K562 (cell line): Measurements from ENCODE around the gene GPR35. TPM values are rescaled to one million over a fixed set of nuclear protein-coding genes. Genes with fewer than 3 reads are reported as not detected.

ENCODE experiments used
- ATAC-seq: fragments of 200-7000 bp; cut with Tn5 transposase; 3 replicates; pipeline ENCODE4 v1.9.1; 2020; ENCODE audit warnings: moderate library complexity
- BruUV-seq: library from RNA; stranded (reverse); fragments of 400-500 nt; replicated peaks from 2 replicates; lab custom pipeline; 2021; lab: Mats Ljungman, UMichigan
- CTCF ChIA-PET: fragments of 300-600 bp; formaldehyde crosslinking; extraction: SDS; loops from one replicate; lab custom pipeline; 2021; ENCODE audit warnings: low intra/inter-chr PET ratio; lab: Yijun Ruan, JAX
- POLR2A ChIA-PET: fragments of 300-600, 350-650 bp; sonication (Branson Sonifier 250); formaldehyde crosslinking; extraction: SDS; loops from one replicate; lab custom pipeline; 2021; ENCODE audit warnings: antibody characterized with exemption, inconsistent platforms; lab: Yijun Ruan, JAX
- DNase-seq, 4 experiments: peaks; one replicate each; pipeline versions ENCODE4 v3.0.0 to v3.0.0-alpha.2; 2011 to 2018; ENCODE audit warnings: low spot score in 3 of 4, mixed read lengths in 3 of 4; ENCODE audit errors: extremely low read depth in 1 of 4
- FAIRE-seq: peaks from 2 replicates; lab custom pipeline; 2011; peaks lifted over from hg19 to GRCh38; lab: Jason Lieb, UNC
- H2AFZ ChIP-seq: 2 replicates; pipeline ENCODE4 v1.6.0; 2011; ENCODE audit warnings: low read depth, low read length, control low read depth, inconsistent platforms
- H3K27ac ChIP-seq: fragments of 200-600 bp; 3 replicates; pipeline ENCODE4 v1.8.0; 2011; ENCODE audit warnings: low read depth, mild to moderate bottlenecking, control low read depth, inconsistent platforms, low read length, moderate library complexity, mixed read lengths; ENCODE audit errors: extremely low read depth
- H3K27me3 ChIP-seq, 2 experiments: fragments of 300-600 bp in 1 of 2; 2 replicates in 1 of 2; 3 replicates in 1 of 2; pipeline versions ENCODE4 v1.6.0 to v1.8.0; 2011; ENCODE audit warnings: inconsistent platforms in 2 of 2, low read length in 2 of 2, mild to moderate bottlenecking in 1 of 2, mixed read lengths in 1 of 2, moderate library complexity in 1 of 2; ENCODE audit not compliant: control insufficient read depth in 2 of 2, insufficient read depth in 2 of 2
- H3K36me3 ChIP-seq: fragments of 300-600 bp; 3 replicates; pipeline ENCODE4 v1.8.0; 2011; ENCODE audit warnings: mild to moderate bottlenecking, low read length, inconsistent platforms; ENCODE audit not compliant: control insufficient read depth, insufficient read depth
- H3K4me1 ChIP-seq, 2 experiments: fragments of 200-600 bp in 1 of 2; replicated peaks in 1 of 2; 2 replicates in 1 of 2; 3 replicates in 1 of 2; pipeline versions ENCODE4 v1.5.1 to v1.8.0; 2011; ENCODE audit warnings: inconsistent platforms in 2 of 2, low read length in 2 of 2, mild to moderate bottlenecking in 1 of 2, mixed read lengths in 1 of 2, moderate library complexity in 1 of 2; ENCODE audit not compliant: control insufficient read depth in 2 of 2, insufficient read depth in 2 of 2
- H3K4me2 ChIP-seq: 2 replicates; pipeline ENCODE4 v1.6.1; 2011; ENCODE audit warnings: low read length, control low read depth, inconsistent platforms, mixed read lengths; ENCODE audit not compliant: insufficient read depth
- H3K4me3 ChIP-seq: fragments of 200-600 bp; sonication (generic), shearing (Covaris generic); 2 replicates; pipeline ENCODE4 v1.5.1; 2016; ENCODE audit warnings: control low read depth, inconsistent platforms
- H3K79me2 ChIP-seq: fragments of 200-600 bp; 3 replicates; pipeline ENCODE4 v1.8.0; 2011; ENCODE audit warnings: low read length, inconsistent platforms; ENCODE audit not compliant: control insufficient read depth, insufficient read depth
- H3K9ac ChIP-seq, 2 experiments: 2 replicates each; pipeline versions ENCODE4 v1.6.0 to v1.6.1; 2011; ENCODE audit warnings: low read depth in 2 of 2, low read length in 2 of 2, control low read depth in 1 of 2, inconsistent platforms in 1 of 2, mild to moderate bottlenecking in 1 of 2, mixed read lengths in 1 of 2; ENCODE audit not compliant: insufficient read depth in 1 of 2
- H3K9me1 ChIP-seq: one replicate; pipeline ENCODE4 v1.6.0; 2011; ENCODE audit warnings: inconsistent platforms, mild to moderate bottlenecking, low read length, moderate library complexity; ENCODE audit not compliant: control insufficient read depth, insufficient read depth
- H3K9me3 ChIP-seq: replicated peaks from 2 replicates; pipeline ENCODE4 v1.5.1; 2011; ENCODE audit warnings: low read depth, low read length, inconsistent platforms; ENCODE audit not compliant: control insufficient read depth, insufficient read depth
- H4K20me1 ChIP-seq: replicated peaks from 2 replicates; pipeline ENCODE4 v1.6.1; 2011; ENCODE audit warnings: low read length, inconsistent platforms, mixed read lengths; ENCODE audit not compliant: control insufficient read depth, insufficient read depth
- DACH1 ChIP-seq: fragments of 450-650 bp; IDR thresholded peaks from 2 replicates; pipeline ENCODE4 v1.6.1; 2018; ENCODE audit not compliant: partially characterized antibody
- HLTF ChIP-seq: fragments of 450-650 bp; IDR thresholded peaks from 2 replicates; pipeline ENCODE4 v1.6.1; 2016
- HMG20A ChIP-seq: fragments of 450-650 bp; formaldehyde crosslinking; conservative IDR thresholded peaks from 2 replicates; pipeline ENCODE4 v1.4.0; 2020; ENCODE audit warnings: mild to moderate bottlenecking, mixed read lengths
- KDM2B ChIP-seq: fragments of 250-450 bp; sonication (Bioruptor Pico); IDR thresholded peaks from 2 replicates; pipeline ENCODE4 v1.8.0; 2021; ENCODE audit warnings: mild to moderate bottlenecking, moderate library complexity
- SAFB2 ChIP-seq: fragments of 200-400 bp; formaldehyde crosslinking; IDR thresholded peaks from 2 replicates; pipeline ENCODE4 v1.6.1; 2018; ENCODE audit warnings: borderline replicate concordance, low read length, low read depth, moderate library complexity; ENCODE audit not compliant: severe bottlenecking
- WGBS: fragments of 100-300 bp; shearing (Covaris generic); methylation state at CpG from one replicate; pipeline ENCODE4 v1.1.6; 2016; ENCODE audit warnings: low coverage, mixed read lengths; ENCODE audit not compliant: insufficient coverage; ENCODE audit errors: missing lambda C conversion rate; 5-methylcytosine and 5-hydroxymethylcytosine counted together
- in situ Hi-C: fragments of 300-500 bp; cut with MboI; formaldehyde crosslinking; loops from 4 replicates; pipeline ENCODE4 v1.15.0; 2018; ENCODE audit warnings: inconsistent platforms, mixed read lengths
- intact Hi-C: fragments of 100-400 bp; cut with micrococcal nuclease; formaldehyde crosslinking; loops from 2 replicates; pipeline ENCODE4 v1.14.2; 2022
- polyA plus RNA-seq, 8 experiments: library from polyadenylated mRNA; depleted of rRNA in 4 of 8; stranded (reverse) in 5 of 8; unstranded in 3 of 8; fragments of >200 nt; fragmentation: Nextera tagmentation in 2 of 8; fragmentation: Illumina TruSeq in 1 of 8; extraction: Ambion mirVana in 2 of 8; extraction: Trizol in 1 of 8; gene quantifications; 2 replicates each; pipeline versions ENCODE4 v1.2.1 to v1.2.3, GENCODE V29; 2011 to 2014; ENCODE audit warnings: inconsistent platforms in 1 of 8, missing spikeins in 1 of 8
- total RNA-seq, 7 experiments: library from RNA; depleted of rRNA in 6 of 7; stranded (reverse); fragments of >200 nt in 6 of 7; fragmentation: Illumina TruSeq in 2 of 7; extraction: Trizol in 2 of 7; gene quantifications; 2 replicates each; pipeline versions ENCODE4 v1.2.1 to v1.2.3, GENCODE V29; 2011 to 2021; ENCODE audit warnings: low replicate concordance in 1 of 7
- TF ChIP-seq, protein P1 (sequence below): fragments of 150-350 bp; conservative IDR thresholded peaks from 2 replicates; pipeline ENCODE4 v1.6.1; 2014; ENCODE audit warnings: low read length
- TF ChIP-seq, protein P2 (sequence below), 2 experiments: fragments of 450-650 bp; IDR thresholded peaks; 2 replicates each; pipeline ENCODE4 v1.6.1; 2018; ENCODE audit warnings: mild to moderate bottlenecking in 2 of 2, low read depth in 1 of 2; ENCODE audit not compliant: partially characterized antibody in 2 of 2
- TF ChIP-seq, protein P3 (sequence below): fragments of 250-450 bp; sonication (Bioruptor Pico); IDR thresholded peaks from 2 replicates; pipeline ENCODE4 v1.8.0; 2022; ENCODE audit warnings: inconsistent platforms, mild to moderate bottlenecking, moderate library complexity, borderline replicate concordance
- TF ChIP-seq, protein P4 (sequence below): sonication (generic); formaldehyde crosslinking; IDR thresholded peaks from 2 replicates; pipeline ENCODE4 v1.8.1; 2023; ENCODE audit warnings: mild to moderate bottlenecking, missing genetic modification reagents

The GPR35 gene
- total and polyA plus RNA-seq, 9 of the 15 experiments (the other 6 are each of a cell fraction or from before 2014, with no cell fraction given): 0.04 to 0.50 (median 0.29) TPM; not detected in 3

DNA sequence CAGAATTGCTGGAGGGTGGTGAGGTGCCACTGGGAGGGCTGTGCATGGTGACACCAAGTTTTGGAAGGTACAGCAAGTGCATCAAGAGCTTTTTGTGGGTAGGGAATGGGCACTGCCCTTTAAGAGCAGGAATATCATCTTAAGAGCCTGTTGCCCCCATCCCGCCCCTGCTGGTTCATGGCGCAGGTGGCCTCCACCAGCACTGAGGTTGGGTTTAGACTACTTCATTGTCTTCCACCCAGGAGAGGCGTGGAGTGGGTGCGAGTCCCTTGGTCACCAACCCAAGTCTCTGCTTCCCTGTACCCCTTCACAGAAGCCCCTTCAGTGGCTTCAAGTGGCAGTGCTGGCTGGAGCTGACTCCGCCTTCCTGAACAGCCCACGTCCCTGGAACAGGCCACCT is 49.2 kb upstream of the GPR35 start:
- in situ Hi-C loops: no loop called here
- Histone ChIP-seq H3K79me2 (peaks cover 15% of the 10 kb centered on the region), H3K9me1 (peaks cover 8% of the 10 kb centered on the region), H3K9me3 (no peaks in the 10 kb centered on the region), H3K4me3 (no peak overlapping the region), H3K36me3 (peaks cover 37% of the 10 kb centered on the region; the same call in 2 of the 3 replicates), H3K4me2 (no peak overlapping the region), H3K9ac (no peak overlapping the region), H3K4me1 (peaks cover 18 to 48% of the 10 kb centered on the region in 2 experiments), H3K27me3 (no peaks in the 10 kb centered on the region), H4K20me1 (no peaks in the 10 kb centered on the region; the same call in 1 of the 2 replicates), H3K27ac (no peak overlapping the region), H2AFZ (no peak overlapping the region)
- CTCF ChIA-PET: no interaction called here
- WGBS: 97% methylated on average over 3 of the region's 6 CpGs
- intact Hi-C loops: no loop called here
- BruUV-seq: no TSS peak
- ATAC-seq (no peak), FAIRE-seq (no peak), DNase-seq (no peak)
- POLR2A ChIA-PET: interaction anchor here (0.5 to 0.7 kb wide), 4 partner anchors 11 to 526 kb away, joined by 3 read pairs; no protein-coding TSS in a partner anchor
- TF ChIP-seq KDM2B (CRISPR knock-in tag) (no peak), HMG20A (CRISPR knock-in tag) (no peak), HLTF (no peak), SAFB2 (no peak), DACH1 (no peak)
- TF ChIP-seq, protein P1, sequence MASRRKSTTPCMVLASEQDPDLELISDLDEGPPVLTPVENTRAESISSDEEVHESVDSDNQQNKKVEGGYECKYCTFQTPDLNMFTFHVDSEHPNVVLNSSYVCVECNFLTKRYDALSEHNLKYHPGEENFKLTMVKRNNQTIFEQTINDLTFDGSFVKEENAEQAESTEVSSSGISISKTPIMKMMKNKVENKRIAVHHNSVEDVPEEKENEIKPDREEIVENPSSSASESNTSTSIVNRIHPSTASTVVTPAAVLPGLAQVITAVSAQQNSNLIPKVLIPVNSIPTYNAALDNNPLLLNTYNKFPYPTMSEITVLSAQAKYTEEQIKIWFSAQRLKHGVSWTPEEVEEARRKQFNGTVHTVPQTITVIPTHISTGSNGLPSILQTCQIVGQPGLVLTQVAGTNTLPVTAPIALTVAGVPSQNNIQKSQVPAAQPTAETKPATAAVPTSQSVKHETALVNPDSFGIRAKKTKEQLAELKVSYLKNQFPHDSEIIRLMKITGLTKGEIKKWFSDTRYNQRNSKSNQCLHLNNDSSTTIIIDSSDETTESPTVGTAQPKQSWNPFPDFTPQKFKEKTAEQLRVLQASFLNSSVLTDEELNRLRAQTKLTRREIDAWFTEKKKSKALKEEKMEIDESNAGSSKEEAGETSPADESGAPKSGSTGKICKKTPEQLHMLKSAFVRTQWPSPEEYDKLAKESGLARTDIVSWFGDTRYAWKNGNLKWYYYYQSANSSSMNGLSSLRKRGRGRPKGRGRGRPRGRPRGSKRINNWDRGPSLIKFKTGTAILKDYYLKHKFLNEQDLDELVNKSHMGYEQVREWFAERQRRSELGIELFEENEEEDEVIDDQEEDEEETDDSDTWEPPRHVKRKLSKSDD: no peak
- TF ChIP-seq, protein P2, sequence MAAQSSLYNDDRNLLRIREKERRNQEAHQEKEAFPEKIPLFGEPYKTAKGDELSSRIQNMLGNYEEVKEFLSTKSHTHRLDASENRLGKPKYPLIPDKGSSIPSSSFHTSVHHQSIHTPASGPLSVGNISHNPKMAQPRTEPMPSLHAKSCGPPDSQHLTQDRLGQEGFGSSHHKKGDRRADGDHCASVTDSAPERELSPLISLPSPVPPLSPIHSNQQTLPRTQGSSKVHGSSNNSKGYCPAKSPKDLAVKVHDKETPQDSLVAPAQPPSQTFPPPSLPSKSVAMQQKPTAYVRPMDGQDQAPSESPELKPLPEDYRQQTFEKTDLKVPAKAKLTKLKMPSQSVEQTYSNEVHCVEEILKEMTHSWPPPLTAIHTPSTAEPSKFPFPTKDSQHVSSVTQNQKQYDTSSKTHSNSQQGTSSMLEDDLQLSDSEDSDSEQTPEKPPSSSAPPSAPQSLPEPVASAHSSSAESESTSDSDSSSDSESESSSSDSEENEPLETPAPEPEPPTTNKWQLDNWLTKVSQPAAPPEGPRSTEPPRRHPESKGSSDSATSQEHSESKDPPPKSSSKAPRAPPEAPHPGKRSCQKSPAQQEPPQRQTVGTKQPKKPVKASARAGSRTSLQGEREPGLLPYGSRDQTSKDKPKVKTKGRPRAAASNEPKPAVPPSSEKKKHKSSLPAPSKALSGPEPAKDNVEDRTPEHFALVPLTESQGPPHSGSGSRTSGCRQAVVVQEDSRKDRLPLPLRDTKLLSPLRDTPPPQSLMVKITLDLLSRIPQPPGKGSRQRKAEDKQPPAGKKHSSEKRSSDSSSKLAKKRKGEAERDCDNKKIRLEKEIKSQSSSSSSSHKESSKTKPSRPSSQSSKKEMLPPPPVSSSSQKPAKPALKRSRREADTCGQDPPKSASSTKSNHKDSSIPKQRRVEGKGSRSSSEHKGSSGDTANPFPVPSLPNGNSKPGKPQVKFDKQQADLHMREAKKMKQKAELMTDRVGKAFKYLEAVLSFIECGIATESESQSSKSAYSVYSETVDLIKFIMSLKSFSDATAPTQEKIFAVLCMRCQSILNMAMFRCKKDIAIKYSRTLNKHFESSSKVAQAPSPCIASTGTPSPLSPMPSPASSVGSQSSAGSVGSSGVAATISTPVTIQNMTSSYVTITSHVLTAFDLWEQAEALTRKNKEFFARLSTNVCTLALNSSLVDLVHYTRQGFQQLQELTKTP (IDR thresholded peaks at IDR 0.05; ENCODE audit: low read depth in 1 of 2, partially characterized antibody in 2 of 2): no peak
- TF ChIP-seq, protein P3, sequence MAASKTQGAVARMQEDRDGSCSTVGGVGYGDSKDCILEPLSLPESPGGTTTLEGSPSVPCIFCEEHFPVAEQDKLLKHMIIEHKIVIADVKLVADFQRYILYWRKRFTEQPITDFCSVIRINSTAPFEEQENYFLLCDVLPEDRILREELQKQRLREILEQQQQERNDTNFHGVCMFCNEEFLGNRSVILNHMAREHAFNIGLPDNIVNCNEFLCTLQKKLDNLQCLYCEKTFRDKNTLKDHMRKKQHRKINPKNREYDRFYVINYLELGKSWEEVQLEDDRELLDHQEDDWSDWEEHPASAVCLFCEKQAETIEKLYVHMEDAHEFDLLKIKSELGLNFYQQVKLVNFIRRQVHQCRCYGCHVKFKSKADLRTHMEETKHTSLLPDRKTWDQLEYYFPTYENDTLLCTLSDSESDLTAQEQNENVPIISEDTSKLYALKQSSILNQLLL (CRISPR knock-in tag): no peak
- TF ChIP-seq, protein P4, sequence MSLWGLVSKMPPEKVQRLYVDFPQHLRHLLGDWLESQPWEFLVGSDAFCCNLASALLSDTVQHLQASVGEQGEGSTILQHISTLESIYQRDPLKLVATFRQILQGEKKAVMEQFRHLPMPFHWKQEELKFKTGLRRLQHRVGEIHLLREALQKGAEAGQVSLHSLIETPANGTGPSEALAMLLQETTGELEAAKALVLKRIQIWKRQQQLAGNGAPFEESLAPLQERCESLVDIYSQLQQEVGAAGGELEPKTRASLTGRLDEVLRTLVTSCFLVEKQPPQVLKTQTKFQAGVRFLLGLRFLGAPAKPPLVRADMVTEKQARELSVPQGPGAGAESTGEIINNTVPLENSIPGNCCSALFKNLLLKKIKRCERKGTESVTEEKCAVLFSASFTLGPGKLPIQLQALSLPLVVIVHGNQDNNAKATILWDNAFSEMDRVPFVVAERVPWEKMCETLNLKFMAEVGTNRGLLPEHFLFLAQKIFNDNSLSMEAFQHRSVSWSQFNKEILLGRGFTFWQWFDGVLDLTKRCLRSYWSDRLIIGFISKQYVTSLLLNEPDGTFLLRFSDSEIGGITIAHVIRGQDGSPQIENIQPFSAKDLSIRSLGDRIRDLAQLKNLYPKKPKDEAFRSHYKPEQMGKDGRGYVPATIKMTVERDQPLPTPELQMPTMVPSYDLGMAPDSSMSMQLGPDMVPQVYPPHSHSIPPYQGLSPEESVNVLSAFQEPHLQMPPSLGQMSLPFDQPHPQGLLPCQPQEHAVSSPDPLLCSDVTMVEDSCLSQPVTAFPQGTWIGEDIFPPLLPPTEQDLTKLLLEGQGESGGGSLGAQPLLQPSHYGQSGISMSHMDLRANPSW (CRISPR knock-in tag): no peak
